ENCODE results near the gene RAD51B.

- TF ChIP-seq ZNF274 (IDR thresholded peaks at IDR 0.05; ENCODE audit: low read depth, low read length) (no peak), YY1 (IDR thresholded peaks at IDR 0.05; ENCODE audit: insufficient read depth, insufficient read length) (no peak)
These were observed 3.9 kb upstream of the RAD51B start for GRCh38 chr14:67815573-67816225.
